Gastroesophageal sphincter (tissue), 4 donors: ENCODE results near the gene TRMT10A. TPM values are rescaled to one million over a fixed set of nuclear protein-coding genes. Genes with fewer than 3 reads are reported as not detected.

Experiments
- ATAC-seq: fragments of 150-250 bp; one replicate; pipeline ENCODE4 v1.9.1; 2016; ENCODE audit warnings: mild to moderate bottlenecking, moderate library complexity
- H3K27ac ChIP-seq, 4 donors: fragments of 200-600 bp; sonication (generic) in 3 of 4; 1 replicate in 3 of 4; 2 replicates in 1 of 4; pipeline ENCODE4 v1.5.1; 2016 to 2019
- H3K27me3 ChIP-seq: fragments of 200-600 bp; sonication (generic); one replicate; pipeline ENCODE4 v1.5.1; 2019
- H3K36me3 ChIP-seq, 2 donors: fragments of 200-600 bp; sonication (generic); one replicate each; pipeline ENCODE4 v1.5.1; 2019; ENCODE audit warnings: control low read depth in 1 of 2
- H3K4me1 ChIP-seq, 3 donors: fragments of 200-600 bp; sonication (generic); 1 replicate in 2 of 3; 2 replicates in 1 of 3; pipeline ENCODE4 v1.5.1; 2016 to 2019; ENCODE audit warnings: control low read depth in 2 of 3
- H3K4me3 ChIP-seq, 2 donors: fragments of 200-600 bp; sonication (generic); one replicate each; pipeline ENCODE4 v1.5.1; 2019; ENCODE audit warnings: mild to moderate bottlenecking in 1 of 2, moderate library complexity in 1 of 2
- H3K9me3 ChIP-seq, 3 donors: fragments of 200-600 bp; sonication (generic); one replicate each; pipeline ENCODE4 v1.5.1; 2017 to 2019; ENCODE audit warnings: control low read depth in 2 of 3
- EP300 ChIP-seq: sonication (generic); formaldehyde crosslinking; IDR thresholded peaks from one replicate; pipeline ENCODE4 v1.6.1; 2017; ENCODE audit warnings: antibody characterized with exemption, mild to moderate bottlenecking
- POLR2A ChIP-seq, 2 donors: fragments of 450-650 bp; IDR thresholded peaks; one replicate each; pipeline ENCODE4 v1.6.1; 2017; ENCODE audit warnings: antibody characterized with exemption in 2 of 2, mild to moderate bottlenecking in 2 of 2, moderate library complexity in 1 of 2
- POLR2AphosphoS5 ChIP-seq: sonication (generic); formaldehyde crosslinking; IDR thresholded peaks from one replicate; pipeline ENCODE4 v1.6.1; 2017; ENCODE audit warnings: antibody characterized with exemption
- WGBS, 2 donors: methylation state at CpG; one replicate each; pipeline ENCODE4 v1.1.5; 2018; ENCODE audit warnings: low coverage in 1 of 2; 5-methylcytosine and 5-hydroxymethylcytosine counted together
- total RNA-seq, 4 donors: library from RNA; depleted of rRNA; stranded (reverse); fragments of >200 nt; gene quantifications; one replicate each; pipeline ENCODE4 v1.1.0, GENCODE V29; 2016
- TF ChIP-seq, protein P1 (sequence below), 4 experiments: fragments of 200-600 bp in 2 of 4; fragments of 450-650 bp in 2 of 4; sonication (generic) in 1 of 4; IDR thresholded peaks; one replicate each; pipeline ENCODE4 v1.5.1; 2017 to 2019; ENCODE audit warnings: antibody characterized with exemption in 4 of 4, mild to moderate bottlenecking in 2 of 4, moderate library complexity in 2 of 4

TRMT10A gene
- total RNA-seq, 4 donors from 2014 or later = 3.8 to 10.2 (median 5.7) TPM

- ATAC-seq = no peak
- no peak within 1 kb of the TSS for H3K4me3 ChIP-seq
- 69 to 70% methylated on average over 4 of the region's 4 CpGs for WGBS, 2 donors
- H3K36me3 ChIP-seq = no peaks in the 10 kb centered on the region
- TF ChIP-seq, protein P1, sequence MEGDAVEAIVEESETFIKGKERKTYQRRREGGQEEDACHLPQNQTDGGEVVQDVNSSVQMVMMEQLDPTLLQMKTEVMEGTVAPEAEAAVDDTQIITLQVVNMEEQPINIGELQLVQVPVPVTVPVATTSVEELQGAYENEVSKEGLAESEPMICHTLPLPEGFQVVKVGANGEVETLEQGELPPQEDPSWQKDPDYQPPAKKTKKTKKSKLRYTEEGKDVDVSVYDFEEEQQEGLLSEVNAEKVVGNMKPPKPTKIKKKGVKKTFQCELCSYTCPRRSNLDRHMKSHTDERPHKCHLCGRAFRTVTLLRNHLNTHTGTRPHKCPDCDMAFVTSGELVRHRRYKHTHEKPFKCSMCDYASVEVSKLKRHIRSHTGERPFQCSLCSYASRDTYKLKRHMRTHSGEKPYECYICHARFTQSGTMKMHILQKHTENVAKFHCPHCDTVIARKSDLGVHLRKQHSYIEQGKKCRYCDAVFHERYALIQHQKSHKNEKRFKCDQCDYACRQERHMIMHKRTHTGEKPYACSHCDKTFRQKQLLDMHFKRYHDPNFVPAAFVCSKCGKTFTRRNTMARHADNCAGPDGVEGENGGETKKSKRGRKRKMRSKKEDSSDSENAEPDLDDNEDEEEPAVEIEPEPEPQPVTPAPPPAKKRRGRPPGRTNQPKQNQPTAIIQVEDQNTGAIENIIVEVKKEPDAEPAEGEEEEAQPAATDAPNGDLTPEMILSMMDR (IDR thresholded peaks at IDR 0.05) = no peak
- no peak for TF ChIP-seq POLR2AphosphoS5
- TF ChIP-seq EP300 = no peak
- no peak for TF ChIP-seq POLR2A (IDR thresholded peaks at IDR 0.05)
- H3K4me1 ChIP-seq = no peaks in the 10 kb centered on the region
- H3K27ac ChIP-seq = no peak within 1 kb of the TSS
- peaks cover 0 to 2% (median 0%) of the 10 kb centered on the region in 3 donors for H3K9me3 ChIP-seq
- no peaks in the 10 kb centered on the region for H3K27me3 ChIP-seq
These were observed 53.1 kb downstream of the TRMT10A start, which contains the start of gene C4orf17 for GRCh38 chr4:99510721-99511120. Gene C4orf17 (plus strand): TSS chr4:99511021. CDS start chr4:99513082, 2,061 bp downstream.

GRCh38 chr4:99507762-99508161 is 56.1 kb downstream of the TRMT10A start:
- Histone ChIP-seq H3K4me3 (no peak overlapping the region), H3K9me3 (peaks cover 0 to 6% (median 0%) of the 10 kb centered on the region in 3 donors), H3K27ac (no peak overlapping the region), H3K4me1 (no peaks in the 10 kb centered on the region), H3K36me3 (no peaks in the 10 kb centered on the region), H3K27me3 (no peaks in the 10 kb centered on the region)
- ATAC-seq = no peak
- TF ChIP-seq, protein P1 (IDR thresholded peaks at IDR 0.05) = no peak
- TF ChIP-seq POLR2AphosphoS5 (no peak), EP300 (no peak), POLR2A (IDR thresholded peaks at IDR 0.05) (no peak)

DNA sequence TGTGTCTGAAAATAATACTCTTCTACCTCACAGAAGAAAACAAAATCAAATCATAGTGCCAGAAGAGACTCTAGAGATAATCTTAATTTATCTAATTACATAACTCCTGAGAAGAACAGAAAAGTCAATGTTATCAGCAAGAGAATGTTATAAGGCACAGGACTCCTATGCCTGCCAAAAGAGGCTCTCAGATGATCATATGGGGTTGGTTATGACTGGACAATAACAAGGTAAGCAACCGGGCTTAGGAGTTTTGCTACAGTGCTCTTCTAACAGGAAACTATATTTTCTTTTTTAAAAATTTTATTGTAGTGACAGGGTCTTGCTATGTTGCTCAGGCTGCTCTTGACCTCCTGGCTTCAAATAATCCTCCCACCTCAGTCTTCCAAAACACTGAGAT is 56.5 kb downstream of the TRMT10A start:
- no peaks in the 10 kb centered on the region for H3K27me3 ChIP-seq
- H3K9me3 ChIP-seq = peaks cover 0 to 6% (median 0%) of the 10 kb centered on the region in 3 donors
- 80 to 85% methylated on average over 1 of the region's 1 CpG for WGBS, 2 donors
- no peaks in the 10 kb centered on the region for H3K4me1 ChIP-seq
- no peak overlapping the region for H3K4me3 ChIP-seq
- no peak for ATAC-seq
- H3K36me3 ChIP-seq = no peaks in the 10 kb centered on the region
- TF ChIP-seq POLR2AphosphoS5 = no peak
- TF ChIP-seq, protein P1 (IDR thresholded peaks at IDR 0.05) = no peak
- no peak for TF ChIP-seq POLR2A (IDR thresholded peaks at IDR 0.05)
- TF ChIP-seq EP300 = no peak
- no peak overlapping the region for H3K27ac ChIP-seq

- peaks cover 0 to 6% (median 0%) of the 10 kb centered on the region in 3 donors for H3K9me3 ChIP-seq
- H3K27ac ChIP-seq = no peak overlapping the region
- TF ChIP-seq POLR2AphosphoS5 (no peak), POLR2A (IDR thresholded peaks at IDR 0.05) (no peak), EP300 (no peak)
- TF ChIP-seq, protein P1 (IDR thresholded peaks at IDR 0.05) = no peak
- no peak overlapping the region for H3K4me3 ChIP-seq
- H3K27me3 ChIP-seq = no peaks in the 10 kb centered on the region
- no peaks in the 10 kb centered on the region for H3K4me1 ChIP-seq
- H3K36me3 ChIP-seq = no peaks in the 10 kb centered on the region
- ATAC-seq = no peak
- 29 to 43% methylated on average over 2 of the region's 2 CpGs for WGBS, 2 donors
These were observed 57.1 kb downstream of the TRMT10A start for GRCh38 chr4:99506781-99507180.

DNA sequence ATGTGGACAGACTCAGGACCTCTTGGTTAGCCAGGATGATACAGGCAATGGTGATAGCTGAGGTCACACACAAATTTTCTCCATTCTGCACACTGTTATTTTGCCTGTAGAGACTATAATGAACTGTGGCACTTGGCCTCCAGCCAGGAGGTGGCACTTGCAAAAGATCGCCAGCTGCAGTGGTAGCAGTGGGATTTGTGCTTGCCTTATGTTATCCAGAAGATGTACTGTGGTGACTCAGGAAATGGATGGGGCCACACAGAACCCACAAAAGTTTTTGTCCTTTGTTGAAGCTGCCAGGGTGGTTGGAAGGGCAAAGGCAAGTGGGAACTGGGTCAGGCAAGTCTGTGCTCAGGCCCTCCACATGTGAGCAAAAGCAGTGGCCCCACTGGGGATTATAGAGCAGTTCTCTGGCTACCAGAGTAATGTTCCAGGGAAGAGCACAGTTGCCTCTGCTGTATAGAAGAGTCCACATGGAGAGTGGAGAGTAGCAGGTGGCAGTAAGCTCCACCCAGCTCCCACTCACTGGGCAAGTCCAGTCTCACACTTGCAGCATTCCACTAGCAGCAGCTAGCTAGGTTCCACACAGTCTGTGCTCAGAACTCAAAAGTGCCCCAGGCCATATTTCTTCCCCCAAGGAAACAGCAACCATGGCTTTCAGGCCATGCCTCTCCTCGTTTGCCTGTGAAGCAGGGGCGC is 58.9 kb downstream of the TRMT10A start:
- H3K4me3 ChIP-seq = no peak overlapping the region
- H3K4me1 ChIP-seq = no peaks in the 10 kb centered on the region
- H3K27me3 ChIP-seq = no peaks in the 10 kb centered on the region
- TF ChIP-seq, protein P1 (IDR thresholded peaks at IDR 0.05) = no peak
- TF ChIP-seq EP300 (no peak), POLR2AphosphoS5 (no peak), POLR2A (IDR thresholded peaks at IDR 0.05) (no peak)
- H3K27ac ChIP-seq = no peak overlapping the region
- ATAC-seq = no peak
- H3K9me3 ChIP-seq = peaks cover 0 to 6% (median 0%) of the 10 kb centered on the region in 3 donors
- no peaks in the 10 kb centered on the region for H3K36me3 ChIP-seq
- 40 to 100% methylated on average over 1 of the region's 3 CpGs for WGBS, 2 donors
